ENCODE data around the gene ZNF292. TPM values are rescaled to one million over a fixed set of nuclear protein-coding genes. Genes with fewer than 3 reads are reported as not detected.
"Not testable (repeated sequence)": the region's sequence is repeated elsewhere in the genome, so short reads cannot be mapped to it uniquely, and the experiment has no call there.

The ZNF292 gene
- total RNA-seq, 1 experiment from 2014 or later: 9.3 TPM

- no peak for DNase-seq (ENCODE audit: low spot score)
Measured at GRCh38 chr6:87212596-87212995, 57.2 kb downstream of the ZNF292 start.

DNA sequence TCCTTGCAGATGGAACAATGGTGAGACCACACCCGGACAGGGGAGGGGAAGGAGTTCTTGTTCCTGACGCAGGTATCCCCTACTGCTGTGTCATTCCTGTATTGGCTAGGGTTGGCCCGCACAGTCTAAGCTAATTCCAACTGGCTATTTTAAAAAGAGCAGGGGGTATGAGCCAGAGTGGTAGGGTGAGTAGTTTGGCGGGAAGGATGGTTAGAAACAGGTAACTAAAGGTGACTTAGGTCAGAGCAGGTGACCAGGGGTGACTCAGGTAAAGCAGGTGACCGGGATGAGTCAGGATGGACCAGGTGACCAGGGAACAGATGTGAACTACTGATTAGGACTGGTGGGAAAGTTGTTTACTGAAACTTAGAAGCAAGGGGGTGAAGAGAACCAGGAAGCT lies 58.0 kb downstream of the ZNF292 start:
- DNase-seq (ENCODE audit: low spot score): no peak

DNA sequence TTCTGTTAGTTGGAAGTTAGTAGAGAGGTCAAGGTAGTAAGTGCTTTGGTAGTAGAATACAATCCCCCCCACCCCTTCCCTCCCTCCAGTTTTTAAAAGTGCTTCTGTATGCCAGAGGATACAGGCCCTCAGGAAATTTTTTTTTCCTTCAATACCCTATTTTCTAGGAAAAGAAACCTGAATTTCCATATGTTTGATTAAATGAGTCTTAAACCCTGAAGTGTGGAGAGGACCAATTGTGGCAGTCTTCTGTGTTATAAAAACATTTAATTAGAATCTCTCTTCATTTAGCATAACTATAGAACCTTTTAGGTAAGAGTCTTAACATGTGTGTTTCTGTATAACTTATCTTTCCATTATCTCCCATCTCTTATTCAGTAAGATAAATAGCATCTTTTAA lies 59.5 kb downstream of the ZNF292 start:
- DNase-seq (ENCODE audit: low spot score): no peak

DNA sequence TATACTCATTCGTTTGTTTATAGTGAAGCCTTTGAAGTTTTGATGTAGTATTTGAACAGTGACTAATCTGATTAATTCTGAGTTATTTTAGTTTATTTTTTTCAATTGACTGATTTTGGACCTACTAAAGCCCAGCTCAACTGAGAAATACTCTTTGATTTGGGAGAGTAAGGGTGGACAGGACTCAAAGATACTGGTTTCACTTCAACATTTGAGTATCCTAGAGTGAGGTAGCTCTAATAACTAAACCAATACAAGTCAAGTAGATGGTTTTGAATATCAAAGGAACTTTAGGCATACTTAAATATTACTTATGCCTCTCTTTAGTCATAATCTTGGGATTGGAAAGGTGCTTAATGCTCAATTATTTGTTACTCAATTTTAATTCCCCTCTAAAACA lies 65.6 kb downstream of the ZNF292 start:
- DNase-seq (ENCODE audit: low spot score): no peak

GRCh38 chr6:87222676-87223075 lies 67.3 kb downstream of the ZNF292 start:
- no peak for DNase-seq (ENCODE audit: low spot score)

GRCh38 chr6:87224971-87225370 lies 69.6 kb downstream of the ZNF292 start:
- no peak for DNase-seq (ENCODE audit: low spot score)

DNA sequence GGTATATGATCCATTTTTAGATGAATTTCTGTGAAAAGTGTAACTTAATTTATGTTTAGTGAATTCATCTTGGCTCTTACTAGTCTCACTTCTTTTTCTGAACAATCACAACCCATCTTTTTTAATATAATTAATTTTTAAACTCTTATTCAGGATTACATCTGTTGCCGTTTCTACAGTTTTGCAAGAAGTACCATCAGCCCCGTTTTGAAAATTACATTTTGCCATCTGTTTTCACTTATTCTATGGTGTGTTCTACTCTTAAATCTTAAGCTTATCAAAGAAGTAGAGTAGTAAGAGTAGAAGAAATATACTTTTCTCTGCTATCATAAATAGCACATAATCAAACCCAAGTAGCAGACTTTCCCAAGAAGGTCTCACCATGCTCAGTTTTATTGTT lies 70.1 kb downstream of the ZNF292 start:
- no peak for DNase-seq (ENCODE audit: low spot score)

DNA sequence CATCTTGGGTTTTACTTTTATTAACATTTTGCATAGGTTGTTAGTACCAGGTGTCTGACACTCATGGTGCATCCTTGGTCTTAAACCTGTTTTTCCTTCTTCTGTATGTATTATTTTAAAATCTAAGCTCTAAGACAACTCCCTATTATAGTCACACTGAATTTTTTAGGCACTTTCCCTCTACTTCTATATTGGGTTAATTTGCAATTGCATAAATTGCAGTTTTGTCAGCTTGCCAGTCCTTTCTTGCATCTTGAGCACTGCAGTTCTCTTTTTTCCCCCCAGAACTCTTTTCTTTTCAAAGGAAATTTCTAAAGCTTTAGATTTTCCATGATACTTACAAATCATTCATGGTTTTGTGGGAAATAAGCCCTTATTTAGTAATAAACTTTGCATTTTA lies 70.6 kb downstream of the ZNF292 start:
- no peak for DNase-seq (ENCODE audit: low spot score)

DNA sequence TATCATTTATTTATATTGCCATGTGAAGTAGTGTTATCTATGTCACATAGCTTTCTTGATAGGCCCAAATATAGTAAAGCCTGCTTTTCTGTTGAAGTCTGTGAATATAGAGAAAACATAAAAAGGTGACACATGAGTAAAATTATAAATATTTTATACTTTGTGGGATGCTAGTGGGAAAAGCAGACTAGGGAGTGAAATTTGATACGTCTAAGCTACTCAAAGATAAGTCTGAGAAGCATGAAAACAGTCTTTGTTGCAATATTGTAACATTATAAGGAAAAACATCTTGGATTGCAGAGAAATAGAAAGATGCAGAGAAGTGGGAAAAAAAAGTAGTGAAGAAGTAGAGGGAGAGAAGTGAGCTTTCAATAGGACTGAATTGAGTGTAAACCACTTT lies 75.4 kb downstream of the ZNF292 start:
- no peak for DNase-seq (ENCODE audit: low spot score)

DNA sequence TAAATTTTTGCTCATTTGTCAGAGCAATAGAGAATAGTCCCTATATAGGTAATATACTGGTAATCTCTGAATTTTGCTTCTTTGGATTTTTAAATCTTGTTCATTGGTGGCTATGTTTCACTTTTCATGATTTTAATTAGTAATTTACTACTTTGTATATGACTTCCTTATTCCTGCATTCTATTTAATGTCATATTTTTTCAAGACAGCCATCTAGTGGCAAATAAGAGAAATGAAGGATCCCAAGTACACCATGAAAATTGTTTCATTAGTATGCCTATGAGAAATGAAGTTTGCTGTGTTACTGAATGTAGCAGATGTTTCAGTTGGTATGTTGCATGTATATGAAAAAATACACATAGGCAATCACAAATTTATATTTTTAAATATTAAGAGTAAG lies 82.4 kb downstream of the ZNF292 start:
- DNase-seq (ENCODE audit: low spot score): peak; percentile 21

DNA sequence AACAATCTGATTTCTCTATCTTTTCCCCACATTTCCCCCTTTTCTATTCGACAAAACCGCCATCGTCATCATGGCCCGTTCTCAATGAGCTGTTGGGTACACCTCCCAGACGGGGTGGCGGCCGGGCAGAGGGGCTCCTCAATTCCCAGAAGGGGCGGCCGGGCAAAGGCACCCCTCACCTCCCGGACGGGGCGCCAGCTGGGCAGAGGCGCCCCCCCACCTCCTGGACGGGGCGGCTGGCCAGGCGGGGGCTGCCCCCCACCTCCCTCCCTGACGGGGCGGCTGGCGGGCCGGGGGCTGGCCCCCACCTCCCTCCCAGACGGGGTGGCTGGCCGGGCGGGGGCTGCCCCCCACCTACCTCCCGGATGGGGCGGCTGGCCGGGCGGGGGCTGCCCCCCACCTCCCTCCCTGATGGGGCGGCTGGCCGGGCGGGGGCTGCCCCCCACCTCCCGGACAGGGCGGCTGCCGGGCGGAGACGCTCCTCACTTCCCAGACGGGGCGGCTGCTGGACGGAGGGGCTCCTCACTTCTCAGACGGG lies 83.8 kb downstream of the ZNF292 start:
- DNase-seq (ENCODE audit: low spot score): not testable (repeated sequence)

DNA sequence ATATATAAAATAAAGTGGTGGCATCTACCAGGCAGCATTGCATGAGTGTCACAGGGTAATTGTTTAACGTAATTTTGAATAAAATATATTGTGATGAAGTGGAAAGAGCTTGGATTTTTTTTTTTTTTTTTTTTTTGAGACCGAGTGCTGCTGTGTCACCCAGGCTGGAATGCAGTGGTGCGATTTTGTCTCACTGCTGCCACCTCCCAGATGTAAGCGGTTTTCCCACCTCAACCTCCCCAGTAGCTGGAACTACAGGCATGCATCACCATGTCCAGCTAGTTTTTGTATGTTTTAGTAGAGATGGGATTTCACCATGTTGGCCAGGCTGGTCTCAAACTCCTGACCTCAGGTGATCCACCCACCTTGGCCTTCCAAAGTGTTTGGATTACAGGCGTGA lies 85.9 kb downstream of the ZNF292 start:
- DNase-seq (ENCODE audit: low spot score): no peak

DNA sequence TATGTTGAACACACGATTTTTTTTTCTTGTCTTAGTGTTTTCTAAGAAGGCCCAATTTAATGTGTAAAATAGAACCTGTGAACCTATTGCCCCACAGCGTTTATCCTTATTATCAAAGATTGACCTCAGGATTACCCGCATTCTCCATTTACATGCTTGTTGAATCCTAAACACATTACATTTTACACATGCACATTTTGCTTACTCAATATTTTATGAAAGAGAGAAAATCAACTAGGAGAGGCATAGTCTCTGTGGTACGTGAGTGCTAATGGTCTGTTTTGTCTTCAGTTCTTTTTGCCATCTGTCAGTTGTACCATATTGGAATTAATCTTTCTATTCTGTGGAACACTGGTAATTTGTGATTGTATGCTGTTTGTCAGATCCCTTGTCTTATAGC lies 86.9 kb downstream of the ZNF292 start:
- no peak for DNase-seq (ENCODE audit: low spot score)

DNA sequence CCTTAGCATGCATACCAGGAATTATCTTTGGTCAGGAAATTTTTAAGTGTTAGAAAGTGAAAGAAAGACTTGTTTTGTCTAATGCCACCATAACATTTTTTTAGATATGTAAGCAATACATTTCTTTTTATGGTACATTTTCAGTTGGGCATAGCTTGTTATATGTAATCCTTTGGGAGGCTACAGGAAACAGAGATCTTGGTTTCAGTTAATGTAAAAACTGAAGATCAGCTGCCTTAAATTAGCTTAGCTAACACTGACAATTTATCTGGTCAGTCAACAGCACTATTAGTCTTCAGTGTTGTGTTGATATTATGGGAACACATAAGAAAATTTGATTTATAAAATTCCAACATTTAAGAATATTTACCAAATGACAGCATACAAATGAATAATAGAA lies 88.4 kb downstream of the ZNF292 start:
- DNase-seq (ENCODE audit: low spot score): no peak

DNA sequence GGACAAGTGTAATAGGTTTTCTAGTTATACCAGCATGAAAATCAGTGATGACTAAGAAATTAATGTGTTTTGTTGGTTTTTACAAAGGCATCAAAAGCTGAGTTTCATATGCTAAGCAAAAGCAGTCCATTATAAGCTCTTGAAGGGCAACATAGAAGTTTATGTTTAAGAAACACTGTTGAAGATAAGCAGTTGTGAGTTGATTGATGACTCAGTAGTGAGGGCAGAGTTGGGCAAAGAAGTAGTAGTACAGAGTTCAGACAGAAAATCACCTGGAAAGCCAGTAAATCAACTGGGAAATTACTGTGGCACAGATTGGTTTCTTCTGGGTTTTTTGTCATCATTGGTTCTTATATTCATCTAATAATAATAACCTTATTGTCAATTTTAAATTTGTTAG lies 89.0 kb downstream of the ZNF292 start:
- no peak for DNase-seq (ENCODE audit: low spot score)

- no peak for DNase-seq (ENCODE audit: low spot score)
Measured at GRCh38 chr6:87250019-87250418, 94.7 kb downstream of the ZNF292 start.

DNA sequence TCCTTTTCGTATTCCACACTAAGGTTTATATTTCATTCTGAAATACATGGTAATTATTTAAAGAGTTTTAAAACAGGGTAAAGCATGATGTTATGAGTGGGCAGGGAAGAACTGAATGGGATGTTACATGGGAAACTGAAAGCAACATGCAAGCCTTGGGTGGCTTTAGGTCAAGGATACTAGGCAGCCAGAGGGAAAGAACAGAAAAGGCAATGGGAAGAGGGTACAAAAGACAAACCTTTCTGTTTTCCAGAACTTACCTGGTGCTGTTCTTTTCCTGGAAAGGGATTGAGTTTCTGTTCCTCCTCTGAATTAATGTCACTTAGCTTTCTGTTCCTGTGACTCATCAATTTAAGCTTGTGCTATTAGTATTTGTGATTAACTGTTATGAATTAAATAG lies 95.9 kb downstream of the ZNF292 start:
- DNase-seq (ENCODE audit: low spot score): no peak

DNA sequence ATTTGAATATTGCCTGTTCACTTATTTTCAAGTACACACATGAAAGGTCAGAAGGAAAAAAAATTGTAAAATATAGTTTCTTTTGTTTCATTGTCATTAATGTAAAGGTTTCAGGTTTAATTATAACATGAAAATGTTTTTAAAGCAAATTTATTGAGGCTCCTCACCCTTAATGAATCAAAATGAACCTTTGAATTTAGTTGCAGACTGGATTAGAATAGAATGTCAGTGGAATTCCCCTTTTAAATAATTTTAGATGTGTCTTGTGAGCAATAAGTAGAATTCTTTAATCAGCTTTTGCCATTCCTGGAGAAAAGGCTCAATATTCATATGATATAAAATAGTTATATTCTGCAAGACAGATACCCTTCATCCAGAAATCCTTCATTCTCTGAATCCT lies 96.4 kb downstream of the ZNF292 start:
- no peak for DNase-seq (ENCODE audit: low spot score)

- DNase-seq (ENCODE audit: low spot score): no peak
Measured at GRCh38 chr6:87257046-87257445, 101.7 kb downstream of the ZNF292 start.

- no peak for DNase-seq (ENCODE audit: low spot score)
Measured at GRCh38 chr6:87257565-87257964, 102.2 kb downstream of the ZNF292 start.

DNA sequence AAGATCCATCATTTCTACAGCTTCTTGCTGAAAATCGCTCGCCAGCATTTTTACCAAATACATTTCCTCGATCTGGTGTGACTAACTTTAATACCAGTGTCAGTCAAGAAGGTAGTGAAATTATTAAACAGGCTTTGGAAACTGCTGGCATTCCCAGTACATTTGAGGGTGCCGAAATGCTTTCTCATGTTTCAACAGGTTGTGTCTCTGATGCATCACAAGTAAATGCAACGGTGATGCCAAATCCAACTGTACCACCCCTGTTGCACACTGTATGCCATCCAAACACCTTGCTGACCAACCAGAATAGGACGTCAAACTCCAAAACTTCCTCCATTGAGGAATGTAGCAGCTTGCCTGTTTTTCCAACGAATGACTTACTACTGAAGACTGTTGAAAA lies 102.6 kb downstream of the ZNF292 start:
- DNase-seq (ENCODE audit: low spot score): no peak

- no peak for DNase-seq (ENCODE audit: low spot score)
Measured at GRCh38 chr6:87259791-87260190, 104.4 kb downstream of the ZNF292 start.

DNA sequence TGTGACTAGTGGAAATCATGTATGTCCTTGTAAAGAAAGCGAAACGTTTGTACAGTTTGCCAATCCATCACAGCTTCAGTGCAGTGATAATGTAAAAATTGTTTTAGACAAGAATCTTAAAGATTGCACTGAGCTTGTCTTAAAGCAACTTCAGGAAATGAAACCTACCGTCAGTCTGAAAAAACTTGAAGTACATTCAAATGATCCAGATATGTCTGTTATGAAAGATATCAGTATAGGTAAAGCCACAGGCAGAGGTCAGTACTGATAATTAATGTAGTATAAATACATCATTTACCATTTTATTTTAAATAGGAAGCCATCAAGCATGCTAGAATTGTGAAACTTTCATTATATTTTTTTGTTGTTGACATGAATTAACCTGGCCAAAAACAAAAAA lies 106.2 kb downstream of the ZNF292 start:
- no peak for DNase-seq (ENCODE audit: low spot score)

GRCh38 chr6:87264481-87264880 lies 109.1 kb downstream of the ZNF292 start:
- no peak for DNase-seq (ENCODE audit: low spot score)
